SK-N-MC (cell line): ENCODE data around the gene NRN1.

Source experiments
- EZH2 ChIP-seq: fragments of 200-600 bp; sonication (generic); IDR thresholded peaks from one replicate; pipeline ENCODE4 v1.6.1; 2017; ENCODE audit warnings: antibody characterized with exemption
- FOXP2 ChIP-seq: optimal IDR thresholded peaks from 2 replicates; pipeline ENCODE3; 2011; ENCODE audit warnings: mild to moderate bottlenecking, moderate library complexity; ENCODE audit not compliant: insufficient read depth; ENCODE audit errors: extremely low read length, control extremely low read depth
- POLR2AphosphoS5 ChIP-seq: IDR thresholded peaks from 2 replicates; pipeline ENCODE4 v1.6.1; 2012; ENCODE audit warnings: mild to moderate bottlenecking, low read depth, low read length, borderline replicate concordance

GRCh38 chr6:6002005-6002847 lies 4.5 kb downstream of the NRN1 start:
- no peak for TF ChIP-seq POLR2AphosphoS5
- TF ChIP-seq EZH2 = no peak
- TF ChIP-seq FOXP2 = no peak
